NCI-H2196 (cell line): ENCODE measurements around the gene MYH6.

Source experiments
- DNase-seq: peaks from one replicate; lab custom pipeline; 2025; ENCODE audit not compliant: unreplicated experiment; lab: John Stamatoyannopoulos, UW

The MYH6 gene

GRCh38 chr14:23339506-23340268, 68.4 kb downstream of the MYH6 start:
- no peak for DNase-seq

- DNase-seq: no peak
Observed at GRCh38 chr14:23335623-23336022, 72.5 kb downstream of the MYH6 start.
